Measurements from ENCODE around the gene TMEM208.

DNA sequence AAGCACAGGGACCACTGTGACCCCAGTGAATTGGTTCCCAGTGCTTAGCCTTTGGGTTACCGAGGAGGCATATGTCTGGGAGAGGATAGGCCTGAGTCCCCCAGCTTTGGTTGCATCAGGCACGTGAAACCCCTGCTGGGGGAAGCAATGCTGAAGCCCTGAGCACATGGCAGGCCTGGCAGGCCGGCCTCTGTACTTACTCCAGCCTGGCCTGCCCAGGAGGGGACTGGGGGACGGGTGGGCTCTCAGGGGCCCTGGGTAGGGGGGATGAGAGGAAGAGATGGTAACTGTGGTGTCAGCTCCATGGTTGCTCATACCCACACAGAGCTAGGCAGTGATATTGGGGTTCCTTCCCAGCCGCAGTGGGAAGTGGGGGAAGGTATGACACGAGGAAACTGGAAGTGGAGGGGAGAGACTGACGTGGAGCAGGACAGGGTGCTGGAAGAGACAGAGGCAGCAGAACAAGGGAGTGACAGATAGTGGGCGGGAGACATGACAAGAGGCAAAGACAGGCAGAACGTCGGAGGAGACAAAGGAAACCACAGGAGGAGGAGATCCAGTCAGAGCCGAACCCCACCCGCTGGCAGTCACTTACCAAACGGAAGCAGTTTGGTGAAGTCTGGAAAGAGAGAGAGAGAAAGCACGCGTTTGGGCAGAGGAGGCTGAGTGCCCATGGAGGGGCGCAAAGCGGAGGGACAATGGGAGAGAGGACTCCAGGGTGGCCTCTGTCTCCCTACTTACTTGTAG, 9.1 kb downstream of the TMEM208 start:
- TF ChIP-seq, protein P1, sequence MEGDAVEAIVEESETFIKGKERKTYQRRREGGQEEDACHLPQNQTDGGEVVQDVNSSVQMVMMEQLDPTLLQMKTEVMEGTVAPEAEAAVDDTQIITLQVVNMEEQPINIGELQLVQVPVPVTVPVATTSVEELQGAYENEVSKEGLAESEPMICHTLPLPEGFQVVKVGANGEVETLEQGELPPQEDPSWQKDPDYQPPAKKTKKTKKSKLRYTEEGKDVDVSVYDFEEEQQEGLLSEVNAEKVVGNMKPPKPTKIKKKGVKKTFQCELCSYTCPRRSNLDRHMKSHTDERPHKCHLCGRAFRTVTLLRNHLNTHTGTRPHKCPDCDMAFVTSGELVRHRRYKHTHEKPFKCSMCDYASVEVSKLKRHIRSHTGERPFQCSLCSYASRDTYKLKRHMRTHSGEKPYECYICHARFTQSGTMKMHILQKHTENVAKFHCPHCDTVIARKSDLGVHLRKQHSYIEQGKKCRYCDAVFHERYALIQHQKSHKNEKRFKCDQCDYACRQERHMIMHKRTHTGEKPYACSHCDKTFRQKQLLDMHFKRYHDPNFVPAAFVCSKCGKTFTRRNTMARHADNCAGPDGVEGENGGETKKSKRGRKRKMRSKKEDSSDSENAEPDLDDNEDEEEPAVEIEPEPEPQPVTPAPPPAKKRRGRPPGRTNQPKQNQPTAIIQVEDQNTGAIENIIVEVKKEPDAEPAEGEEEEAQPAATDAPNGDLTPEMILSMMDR (IDR thresholded peaks at IDR 0.05; ENCODE audit: low read depth, low read length, missing input control), result no peak
- TF ChIP-seq REST (IDR thresholded peaks at IDR 0.05) (no peak), MAX (IDR thresholded peaks at IDR 0.05) (no peak)
- TF ChIP-seq, protein P2, sequence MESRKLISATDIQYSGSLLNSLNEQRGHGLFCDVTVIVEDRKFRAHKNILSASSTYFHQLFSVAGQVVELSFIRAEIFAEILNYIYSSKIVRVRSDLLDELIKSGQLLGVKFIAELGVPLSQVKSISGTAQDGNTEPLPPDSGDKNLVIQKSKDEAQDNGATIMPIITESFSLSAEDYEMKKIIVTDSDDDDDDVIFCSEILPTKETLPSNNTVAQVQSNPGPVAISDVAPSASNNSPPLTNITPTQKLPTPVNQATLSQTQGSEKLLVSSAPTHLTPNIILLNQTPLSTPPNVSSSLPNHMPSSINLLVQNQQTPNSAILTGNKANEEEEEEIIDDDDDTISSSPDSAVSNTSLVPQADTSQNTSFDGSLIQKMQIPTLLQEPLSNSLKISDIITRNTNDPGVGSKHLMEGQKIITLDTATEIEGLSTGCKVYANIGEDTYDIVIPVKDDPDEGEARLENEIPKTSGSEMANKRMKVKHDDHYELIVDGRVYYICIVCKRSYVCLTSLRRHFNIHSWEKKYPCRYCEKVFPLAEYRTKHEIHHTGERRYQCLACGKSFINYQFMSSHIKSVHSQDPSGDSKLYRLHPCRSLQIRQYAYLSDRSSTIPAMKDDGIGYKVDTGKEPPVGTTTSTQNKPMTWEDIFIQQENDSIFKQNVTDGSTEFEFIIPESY (IDR thresholded peaks at IDR 0.05), result no peak
